Thoracic aorta (tissue), 2 donors: Measurements from ENCODE around the gene PIK3R2. TPM values are rescaled to one million over a fixed set of nuclear protein-coding genes. Genes with fewer than 3 reads are reported as not detected.

Source experiments
- ATAC-seq: fragments of 150-250 bp; one replicate; pipeline ENCODE4 v1.8.0; 2017; ENCODE audit warnings: low read depth; ENCODE audit not compliant: insufficient number of reproducible peaks, low FRiP score
- DNase-seq: peaks from one replicate; pipeline ENCODE4 v3.0.0-alpha.2; 2020; ENCODE audit warnings: low spot score
- H3K27ac ChIP-seq, 2 donors: fragments of 200-600 bp; sonication (generic); 1 replicate in 1 of 2; 2 replicates in 1 of 2; pipeline ENCODE4 v1.5.1; 2016; ENCODE audit warnings: mild to moderate bottlenecking in 2 of 2, moderate library complexity in 2 of 2
- H3K27me3 ChIP-seq: fragments of 200-600 bp; sonication (generic); replicated peaks from 2 replicates; pipeline ENCODE4 v1.6.0; 2016; ENCODE audit warnings: mild to moderate bottlenecking; ENCODE audit not compliant: insufficient read depth
- H3K36me3 ChIP-seq: fragments of 200-600 bp; sonication (generic); one replicate; pipeline ENCODE4 v1.5.1; 2016
- H3K4me1 ChIP-seq, 2 donors: fragments of 200-600 bp; sonication (generic); 1 replicate in 1 of 2; 2 replicates in 1 of 2; pipeline versions ENCODE4 v1.5.1 to v1.6.0; 2016; ENCODE audit warnings: low read depth in 2 of 2, mild to moderate bottlenecking in 1 of 2; ENCODE audit not compliant: control insufficient read depth in 1 of 2
- H3K4me3 ChIP-seq: fragments of 200-600 bp; sonication (generic); 2 replicates; pipeline ENCODE4 v1.5.1; 2016; ENCODE audit warnings: mild to moderate bottlenecking
- H3K9me3 ChIP-seq: fragments of 200-600 bp; sonication (generic); 2 replicates; pipeline ENCODE4 v1.5.1; 2016
- total RNA-seq, 2 donors: library from RNA; depleted of rRNA; stranded (reverse); fragments of >200 nt; gene quantifications; one replicate each; pipeline versions ENCODE4 v1.1.0 to v1.2.3, GENCODE V29; 2016
- TF ChIP-seq, protein P1 (sequence below): fragments of 200-600 bp; sonication (generic); IDR thresholded peaks from one replicate; pipeline ENCODE4 v1.5.1; 2019; ENCODE audit warnings: antibody characterized with exemption

Gene PIK3R2
- total RNA-seq, 2 donors from 2014 or later, result 14.3 to 15.8 TPM

- H3K27me3 ChIP-seq, result no peaks in the 10 kb centered on the region
- ATAC-seq (no peak), DNase-seq (no peak)
- H3K4me1 ChIP-seq, result peaks cover 8 to 18% of the 10 kb centered on the region in 2 donors
- H3K27ac ChIP-seq, result no peak overlapping the region
- H3K4me3 ChIP-seq, result no peak overlapping the region
- TF ChIP-seq, protein P1, sequence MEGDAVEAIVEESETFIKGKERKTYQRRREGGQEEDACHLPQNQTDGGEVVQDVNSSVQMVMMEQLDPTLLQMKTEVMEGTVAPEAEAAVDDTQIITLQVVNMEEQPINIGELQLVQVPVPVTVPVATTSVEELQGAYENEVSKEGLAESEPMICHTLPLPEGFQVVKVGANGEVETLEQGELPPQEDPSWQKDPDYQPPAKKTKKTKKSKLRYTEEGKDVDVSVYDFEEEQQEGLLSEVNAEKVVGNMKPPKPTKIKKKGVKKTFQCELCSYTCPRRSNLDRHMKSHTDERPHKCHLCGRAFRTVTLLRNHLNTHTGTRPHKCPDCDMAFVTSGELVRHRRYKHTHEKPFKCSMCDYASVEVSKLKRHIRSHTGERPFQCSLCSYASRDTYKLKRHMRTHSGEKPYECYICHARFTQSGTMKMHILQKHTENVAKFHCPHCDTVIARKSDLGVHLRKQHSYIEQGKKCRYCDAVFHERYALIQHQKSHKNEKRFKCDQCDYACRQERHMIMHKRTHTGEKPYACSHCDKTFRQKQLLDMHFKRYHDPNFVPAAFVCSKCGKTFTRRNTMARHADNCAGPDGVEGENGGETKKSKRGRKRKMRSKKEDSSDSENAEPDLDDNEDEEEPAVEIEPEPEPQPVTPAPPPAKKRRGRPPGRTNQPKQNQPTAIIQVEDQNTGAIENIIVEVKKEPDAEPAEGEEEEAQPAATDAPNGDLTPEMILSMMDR, result no peak
- no peaks in the 10 kb centered on the region for H3K9me3 ChIP-seq
- no peaks in the 10 kb centered on the region for H3K36me3 ChIP-seq
Observed at GRCh38 chr19:18197941-18198340, 45.0 kb downstream of the PIK3R2 start.

GRCh38 chr19:18198374-18198773, 45.4 kb downstream of the PIK3R2 start:
- H3K4me1 ChIP-seq, result peaks cover 12 to 22% of the 10 kb centered on the region in 2 donors
- DNase-seq, result no peak
- H3K4me3 ChIP-seq, result no peak overlapping the region
- TF ChIP-seq, protein P1, result no peak
- H3K36me3 ChIP-seq, result no peaks in the 10 kb centered on the region
- H3K9me3 ChIP-seq, result no peaks in the 10 kb centered on the region
- ATAC-seq, result no peak
- no peaks in the 10 kb centered on the region for H3K27me3 ChIP-seq
- no peak overlapping the region for H3K27ac ChIP-seq

- Histone ChIP-seq H3K4me3 (no peak overlapping the region), H3K36me3 (no peaks in the 10 kb centered on the region), H3K4me1 (peaks cover 8 to 19% of the 10 kb centered on the region in 2 donors), H3K9me3 (no peaks in the 10 kb centered on the region), H3K27me3 (no peaks in the 10 kb centered on the region), H3K27ac (no peak overlapping the region)
- TF ChIP-seq, protein P1, result no peak
- DNase-seq (no peak), ATAC-seq (no peak)
Observed at GRCh38 chr19:18202397-18202777, 49.4 kb downstream of the PIK3R2 start.

DNA sequence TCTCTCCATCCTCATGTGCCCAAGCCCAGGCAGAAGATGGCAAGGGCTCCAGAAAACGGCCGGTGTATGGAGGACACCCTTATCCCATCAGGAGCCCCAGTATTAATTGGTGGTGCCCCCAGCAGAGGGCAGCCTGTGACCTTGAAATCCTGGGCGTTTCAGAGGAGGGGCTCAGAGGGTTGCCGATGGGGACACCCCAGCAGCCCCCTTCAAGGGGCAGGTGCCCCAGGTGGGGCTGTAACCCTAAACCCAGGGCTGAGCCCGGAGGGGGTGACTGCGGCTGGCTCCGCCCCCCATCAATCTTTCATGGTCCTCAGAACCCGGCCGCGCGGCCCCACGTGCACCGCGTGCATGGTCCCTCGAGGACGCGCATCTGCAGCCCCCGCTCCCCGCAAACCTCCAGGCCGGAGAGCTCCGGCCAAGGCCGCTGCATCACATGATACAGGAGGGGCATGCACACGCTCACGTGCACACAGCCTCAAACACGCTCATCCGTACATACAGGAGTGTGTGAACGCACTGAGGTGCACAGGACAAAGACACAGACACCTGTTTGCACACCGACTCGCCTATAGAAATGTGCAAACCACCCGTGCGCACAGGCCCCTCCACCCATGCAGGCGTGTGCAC, 49.9 kb downstream of the PIK3R2 start:
- ATAC-seq, result no peak
- DNase-seq, result no peak
- no peak overlapping the region for H3K27ac ChIP-seq
- peaks cover 8 to 19% of the 10 kb centered on the region in 2 donors for H3K4me1 ChIP-seq
- no peaks in the 10 kb centered on the region for H3K9me3 ChIP-seq
- TF ChIP-seq, protein P1, result no peak
- H3K27me3 ChIP-seq, result no peaks in the 10 kb centered on the region
- no peaks in the 10 kb centered on the region for H3K36me3 ChIP-seq
- H3K4me3 ChIP-seq, result peak overlapping the region; percentile 91

DNA sequence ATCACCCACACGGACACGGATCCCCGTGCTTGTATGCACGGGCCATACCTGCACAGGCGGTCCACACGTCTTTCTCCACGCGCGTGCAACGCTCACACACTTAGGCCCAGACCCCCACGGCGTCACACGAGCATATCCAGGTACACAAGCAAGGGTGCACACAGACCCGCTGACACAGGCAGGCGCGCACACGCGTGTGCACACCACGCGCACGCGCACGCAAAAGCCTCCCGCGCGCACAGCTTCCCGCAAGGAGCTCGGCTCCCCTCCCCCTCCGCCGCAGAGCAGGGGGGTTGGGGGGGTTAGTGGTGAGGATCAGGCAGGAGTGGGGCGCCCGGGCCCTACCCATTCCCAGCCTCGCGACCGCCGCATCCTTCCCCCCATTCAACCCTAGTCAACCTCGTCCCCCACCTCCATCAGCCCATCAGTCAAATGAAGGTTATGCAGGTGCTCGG, 50.5 kb downstream of the PIK3R2 start:
- no peak for ATAC-seq
- Histone ChIP-seq H3K9me3 (no peaks in the 10 kb centered on the region), H3K4me1 (peaks cover 8 to 19% of the 10 kb centered on the region in 2 donors), H3K4me3 (peak overlapping the region; percentile 91), H3K36me3 (no peaks in the 10 kb centered on the region), H3K27ac (no peak overlapping the region), H3K27me3 (no peaks in the 10 kb centered on the region)
- no peak for DNase-seq
- TF ChIP-seq, protein P1, result no peak
